ENCODE data around the gene CLN5.

Gene CLN5

DNA sequence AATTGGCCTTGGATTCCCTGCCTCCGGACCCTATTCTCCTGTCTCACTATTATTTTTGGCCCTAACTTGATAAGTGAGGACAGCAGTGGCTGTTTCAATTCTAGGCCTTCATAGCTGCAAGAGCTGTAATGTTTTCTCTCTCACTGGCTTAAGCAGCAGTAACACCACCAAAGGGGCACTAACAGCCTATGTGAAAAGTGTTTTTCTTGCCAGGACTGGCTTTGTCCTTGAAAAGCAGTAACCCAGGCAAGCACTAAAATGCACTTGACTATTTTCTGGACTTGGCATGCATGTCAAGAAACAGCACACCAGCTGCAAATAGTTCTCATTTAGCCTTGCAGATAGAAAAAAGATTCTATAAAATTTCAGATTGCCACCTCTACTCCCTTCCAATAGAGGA, 44.4 kb downstream of the CLN5 start:
- no peaks in the 10 kb centered on the region for H4K20me1 ChIP-seq (ENCODE audit: insufficient read depth, low read length)
- H3K9ac ChIP-seq (ENCODE audit: low read length): no peak overlapping the region
- TF ChIP-seq CTCF (IDR thresholded peaks at IDR 0.05; ENCODE audit: low read depth, low read length) (no peak), EZH2phosphoT487 (IDR thresholded peaks at IDR 0.05; ENCODE audit: low read depth) (no peak)
- no peak overlapping the region for H3K27ac ChIP-seq (ENCODE audit: low read length)
- H3K9me3 ChIP-seq (ENCODE audit: insufficient read depth, low read length): no peaks in the 10 kb centered on the region
- no peak overlapping the region for H3K4me2 ChIP-seq (ENCODE audit: low read length)
- H2AFZ ChIP-seq (ENCODE audit: low read depth, low read length): no peak overlapping the region
- no peaks in the 10 kb centered on the region for H3K79me2 ChIP-seq (ENCODE audit: low read length)
- H3K4me1 ChIP-seq (ENCODE audit: low read length): no peaks in the 10 kb centered on the region
- peaks cover 4% of the 10 kb centered on the region for H3K36me3 ChIP-seq (replicated peaks; ENCODE audit: low read depth, low read length)
- no peaks in the 10 kb centered on the region for H3K27me3 ChIP-seq (ENCODE audit: low read depth, low read length)
- no peak overlapping the region for H3K4me3 ChIP-seq (ENCODE audit: low read length)

- H3K9ac ChIP-seq (ENCODE audit: low read length): no peak overlapping the region
- H3K4me3 ChIP-seq (ENCODE audit: low read length): no peak overlapping the region
- TF ChIP-seq CTCF (IDR thresholded peaks at IDR 0.05; ENCODE audit: low read depth, low read length) (no peak), EZH2phosphoT487 (IDR thresholded peaks at IDR 0.05; ENCODE audit: low read depth) (no peak)
- no peaks in the 10 kb centered on the region for H3K79me2 ChIP-seq (ENCODE audit: low read length)
- H3K27ac ChIP-seq (ENCODE audit: low read length): no peak overlapping the region
- no peaks in the 10 kb centered on the region for H4K20me1 ChIP-seq (ENCODE audit: insufficient read depth, low read length)
- no peaks in the 10 kb centered on the region for H3K9me3 ChIP-seq (ENCODE audit: insufficient read depth, low read length)
- H2AFZ ChIP-seq (ENCODE audit: low read depth, low read length): no peak overlapping the region
- H3K4me1 ChIP-seq (ENCODE audit: low read length): no peaks in the 10 kb centered on the region
- H3K36me3 ChIP-seq (replicated peaks; ENCODE audit: low read depth, low read length): peaks cover 7% of the 10 kb centered on the region
- H3K4me2 ChIP-seq (ENCODE audit: low read length): no peak overlapping the region
- no peaks in the 10 kb centered on the region for H3K27me3 ChIP-seq (ENCODE audit: low read depth, low read length)
Measured at GRCh38 chr13:77038907-77039480, 47.1 kb downstream of the CLN5 start.

DNA sequence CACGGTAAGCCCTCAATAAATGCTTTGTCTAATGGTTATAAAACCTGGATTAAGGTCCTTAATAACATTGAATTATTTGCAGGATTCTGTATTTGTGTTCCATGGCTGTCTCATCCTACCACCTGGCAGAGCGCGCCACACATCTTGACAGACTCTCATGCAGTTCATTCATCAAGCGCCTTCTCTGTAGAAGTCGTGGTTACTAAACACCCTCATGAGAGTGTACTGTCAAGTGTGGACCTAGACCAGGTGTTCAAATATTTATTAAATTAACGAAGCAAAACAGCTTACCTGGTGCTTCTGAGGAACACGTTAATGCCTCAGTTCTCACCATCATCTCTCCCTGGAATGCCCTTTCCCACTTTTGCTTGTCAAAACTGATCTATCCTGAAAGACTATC, 48.2 kb downstream of the CLN5 start:
- Histone ChIP-seq H3K36me3 (replicated peaks; ENCODE audit: low read depth, low read length) (peaks cover 14% of the 10 kb centered on the region), H2AFZ (ENCODE audit: low read depth, low read length) (no peak overlapping the region), H3K4me1 (ENCODE audit: low read length) (no peaks in the 10 kb centered on the region), H3K9me3 (ENCODE audit: insufficient read depth, low read length) (no peaks in the 10 kb centered on the region), H3K4me2 (ENCODE audit: low read length) (no peak overlapping the region), H4K20me1 (ENCODE audit: insufficient read depth, low read length) (no peaks in the 10 kb centered on the region), H3K9ac (ENCODE audit: low read length) (no peak overlapping the region), H3K4me3 (ENCODE audit: low read length) (no peak overlapping the region), H3K27me3 (ENCODE audit: low read depth, low read length) (no peaks in the 10 kb centered on the region), H3K27ac (ENCODE audit: low read length) (no peak overlapping the region), H3K79me2 (ENCODE audit: low read length) (no peaks in the 10 kb centered on the region)
- TF ChIP-seq EZH2phosphoT487 (IDR thresholded peaks at IDR 0.05; ENCODE audit: low read depth) (no peak), CTCF (IDR thresholded peaks at IDR 0.05; ENCODE audit: low read depth, low read length) (no peak)

DNA sequence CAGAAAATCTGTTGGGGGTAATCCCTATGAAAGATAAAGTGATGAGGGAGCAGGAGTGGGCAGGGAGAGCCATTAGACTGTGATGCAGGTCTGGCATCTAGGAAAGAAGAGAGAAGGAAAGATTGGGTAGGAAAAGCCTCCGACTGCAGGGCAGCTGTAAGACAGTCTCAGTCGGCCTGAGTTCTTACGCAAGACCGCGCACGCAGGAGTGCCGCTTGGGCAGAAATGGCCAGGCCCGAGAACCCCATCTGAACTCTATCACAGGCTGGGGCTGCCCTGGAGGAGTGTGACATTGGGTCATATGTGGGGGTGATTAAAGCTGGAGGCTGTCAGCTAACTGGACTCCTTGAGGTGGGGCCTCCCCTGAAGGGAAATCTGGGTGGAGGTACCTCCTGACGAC, 49.0 kb downstream of the CLN5 start:
- Histone ChIP-seq H2AFZ (ENCODE audit: low read depth, low read length) (no peak overlapping the region), H4K20me1 (ENCODE audit: insufficient read depth, low read length) (no peaks in the 10 kb centered on the region), H3K4me2 (ENCODE audit: low read length) (no peak overlapping the region), H3K9me3 (ENCODE audit: insufficient read depth, low read length) (no peaks in the 10 kb centered on the region), H3K27me3 (ENCODE audit: low read depth, low read length) (no peaks in the 10 kb centered on the region), H3K4me3 (ENCODE audit: low read length) (no peak overlapping the region), H3K79me2 (ENCODE audit: low read length) (no peaks in the 10 kb centered on the region), H3K27ac (ENCODE audit: low read length) (no peak overlapping the region), H3K4me1 (ENCODE audit: low read length) (no peaks in the 10 kb centered on the region), H3K36me3 (replicated peaks; ENCODE audit: low read depth, low read length) (peaks cover 17% of the 10 kb centered on the region), H3K9ac (ENCODE audit: low read length) (no peak overlapping the region)
- no peak for TF ChIP-seq CTCF (IDR thresholded peaks at IDR 0.05; ENCODE audit: low read depth, low read length)
- TF ChIP-seq EZH2phosphoT487 (IDR thresholded peaks at IDR 0.05; ENCODE audit: low read depth): no peak

Data from OCI-LY3 (cell line).